ENCODE measurements around the gene INTS7.

Gene INTS7

DNA sequence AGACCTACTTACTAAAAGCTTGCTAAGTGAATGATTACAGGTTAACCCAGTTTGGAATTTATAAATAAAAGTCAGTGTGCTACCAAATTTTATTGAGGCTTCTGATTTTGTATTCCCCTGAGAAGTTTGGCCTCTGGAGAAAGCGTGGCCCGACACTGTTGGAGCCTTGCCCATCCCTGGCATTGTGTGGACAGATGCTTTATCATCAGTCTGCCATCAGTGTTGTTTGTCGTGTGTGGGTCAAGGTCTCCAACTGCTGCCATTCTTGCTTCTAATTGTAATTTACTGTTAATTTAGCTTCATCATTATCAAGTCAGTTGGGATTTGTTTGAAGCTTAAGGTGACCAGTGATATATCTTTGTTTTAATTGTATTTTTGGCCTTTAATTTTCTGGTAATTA lies 142.8 kb downstream of the INTS7 start:
- H3K9me3 ChIP-seq (ENCODE audit: insufficient read depth, low read depth, low read length), result no peaks in the 10 kb centered on the region
- no peak for TF ChIP-seq CTCF (conservative IDR thresholded peaks at IDR 0.05; ENCODE audit: low read length)
- TF ChIP-seq EZH2phosphoT487 (IDR thresholded peaks at IDR 0.05; ENCODE audit: borderline replicate concordance), result no peak

GRCh38 chr1:211891708-211892107 lies 143.6 kb downstream of the INTS7 start:
- Histone ChIP-seq H3K9me2 (replicated peaks; ENCODE audit: low read depth, low read length) (no peaks in the 10 kb centered on the region), H3K4me3 (ENCODE audit: low read length, poor library complexity, severe bottlenecking) (no peak overlapping the region), H3K9ac (ENCODE audit: low read depth, low read length, poor library complexity, severe bottlenecking) (no peak overlapping the region), H3K79me2 (ENCODE audit: insufficient read depth, low read length) (no peaks in the 10 kb centered on the region), H3K27me3 (ENCODE audit: insufficient read depth, low read length, poor library complexity, severe bottlenecking) (no peaks in the 10 kb centered on the region), H3K9me3 (ENCODE audit: insufficient read depth, low read depth, low read length) (no peaks in the 10 kb centered on the region), H2AFZ (ENCODE audit: low read length) (no peak overlapping the region), H3F3A (ENCODE audit: low read depth) (no peaks in the 10 kb centered on the region), H3K4me1 (ENCODE audit: insufficient read depth, low read length, poor library complexity, severe bottlenecking) (no peaks in the 10 kb centered on the region), H3K36me3 (ENCODE audit: insufficient read depth, low read length) (no peaks in the 10 kb centered on the region), H3K4me2 (ENCODE audit: low read depth, low read length, poor library complexity, severe bottlenecking) (no peak overlapping the region), H4K20me1 (ENCODE audit: insufficient read depth, low read length, poor library complexity, severe bottlenecking) (no peaks in the 10 kb centered on the region)
- TF ChIP-seq EZH2phosphoT487 (IDR thresholded peaks at IDR 0.05; ENCODE audit: borderline replicate concordance), result no peak
- no peak for TF ChIP-seq CTCF (conservative IDR thresholded peaks at IDR 0.05; ENCODE audit: low read length)

More for the DNA sequence above, 142.8 kb downstream of the INTS7 start:
- no peaks in the 10 kb centered on the region for H3F3A ChIP-seq (ENCODE audit: low read depth)
- no peaks in the 10 kb centered on the region for H3K27me3 ChIP-seq (ENCODE audit: insufficient read depth, low read length, poor library complexity, severe bottlenecking)
- H3K36me3 ChIP-seq (ENCODE audit: insufficient read depth, low read length), result no peaks in the 10 kb centered on the region
- H3K4me2 ChIP-seq (ENCODE audit: low read depth, low read length, poor library complexity, severe bottlenecking), result no peak overlapping the region
- no peaks in the 10 kb centered on the region for H3K9me2 ChIP-seq (replicated peaks; ENCODE audit: low read depth, low read length)
- no peak overlapping the region for H2AFZ ChIP-seq (ENCODE audit: low read length)
- no peak overlapping the region for H3K9ac ChIP-seq (ENCODE audit: low read depth, low read length, poor library complexity, severe bottlenecking)
- no peak overlapping the region for H3K4me3 ChIP-seq (ENCODE audit: low read length, poor library complexity, severe bottlenecking)
- H3K4me1 ChIP-seq (ENCODE audit: insufficient read depth, low read length, poor library complexity, severe bottlenecking), result no peaks in the 10 kb centered on the region
- H3K79me2 ChIP-seq (ENCODE audit: insufficient read depth, low read length), result no peaks in the 10 kb centered on the region
- H4K20me1 ChIP-seq (ENCODE audit: insufficient read depth, low read length, poor library complexity, severe bottlenecking), result no peaks in the 10 kb centered on the region
